ENCODE data around the gene ISOC2.

DNA sequence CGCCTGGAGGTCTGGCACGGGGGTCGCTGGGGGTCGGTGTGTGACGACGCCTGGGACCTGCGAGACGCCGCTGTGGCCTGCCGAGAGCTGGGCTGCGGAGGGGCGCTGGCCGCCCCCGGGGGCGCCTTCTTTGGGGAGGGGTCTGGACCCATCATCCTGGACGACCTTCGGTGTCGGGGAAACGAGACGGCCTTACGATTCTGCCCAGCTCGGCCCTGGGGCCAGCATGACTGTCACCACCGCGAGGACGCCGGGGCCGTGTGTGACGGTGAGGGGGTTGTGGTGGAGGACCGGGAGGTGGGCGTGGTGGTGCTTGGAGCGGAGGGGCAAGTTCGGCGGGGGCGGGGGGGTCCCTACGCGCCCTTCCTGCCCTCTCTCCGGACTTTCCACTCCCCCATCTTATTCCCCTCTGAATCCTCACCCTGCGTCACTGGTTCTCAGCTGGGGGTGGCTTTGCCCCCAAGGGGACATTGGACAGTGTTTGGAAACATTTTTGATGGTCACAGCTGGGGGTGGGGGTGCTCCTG, 32.3 kb upstream of the ISOC2 start:
- no peak for TF ChIP-seq CTCF (IDR thresholded peaks at IDR 0.05; ENCODE audit: low read depth, low read length)
- no peak for TF ChIP-seq POLR2A (IDR thresholded peaks at IDR 0.05; ENCODE audit: extremely low read depth, insufficient read length)
- TF ChIP-seq, protein P1, sequence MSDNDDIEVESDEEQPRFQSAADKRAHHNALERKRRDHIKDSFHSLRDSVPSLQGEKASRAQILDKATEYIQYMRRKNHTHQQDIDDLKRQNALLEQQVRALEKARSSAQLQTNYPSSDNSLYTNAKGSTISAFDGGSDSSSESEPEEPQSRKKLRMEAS (IDR thresholded peaks at IDR 0.05; ENCODE audit: low read depth, low read length), result no peak

All from NB4 (cell line).